ENCODE data around the gene UBR2. TPM values are rescaled to one million over a fixed set of nuclear protein-coding genes. Genes with fewer than 3 reads are reported as not detected.
A peak's percentile ranks its signal among the peaks of the same experiment; 100 is the strongest.

The UBR2 gene
- 18.4 and 30.7 TPM in 2 replicates for total RNA-seq

GRCh38 chr6:42563697-42564505, at the start of gene UBR2:
Gene UBR2 (plus strand): TSS chr6:42564029. CDS start chr6:42564320, 291 bp downstream.
- peak within 1 kb of the TSS; percentile 97 for H3K4me3 ChIP-seq (ENCODE audit: low read depth, low read length)
- DNase-seq (ENCODE audit: low read depth): peak; percentile 99
- TF ChIP-seq CTCF (IDR thresholded peaks at IDR 0.05; ENCODE audit: insufficient read depth, low read depth, low read length): peak; percentile 11

- no peak overlapping the region for H3K4me3 ChIP-seq (ENCODE audit: low read depth, low read length)
- DNase-seq (ENCODE audit: low read depth): no peak
- TF ChIP-seq CTCF (IDR thresholded peaks at IDR 0.05; ENCODE audit: insufficient read depth, low read depth, low read length): no peak
Observed at GRCh38 chr6:42514745-42515144, 49.1 kb upstream of the UBR2 start.

- no peak for TF ChIP-seq CTCF (IDR thresholded peaks at IDR 0.05; ENCODE audit: insufficient read depth, low read depth, low read length)
- no peak overlapping the region for H3K4me3 ChIP-seq (ENCODE audit: low read depth, low read length)
- no peak for DNase-seq (ENCODE audit: low read depth)
Observed at GRCh38 chr6:42519779-42520178, 44.0 kb upstream of the UBR2 start.

GRCh38 chr6:42520786-42521607, 42.8 kb upstream of the UBR2 start:
- DNase-seq (ENCODE audit: low read depth): peak; percentile 20
- H3K4me3 ChIP-seq (ENCODE audit: low read depth, low read length): no peak overlapping the region

GRCh38 chr6:42522036-42522435, 41.8 kb upstream of the UBR2 start:
- no peak for DNase-seq (ENCODE audit: low read depth)
- no peak overlapping the region for H3K4me3 ChIP-seq (ENCODE audit: low read depth, low read length)
- TF ChIP-seq CTCF (IDR thresholded peaks at IDR 0.05; ENCODE audit: insufficient read depth, low read depth, low read length): no peak

More at GRCh38 chr6:42520786-42521607, 42.8 kb upstream of the UBR2 start:
- no peak for TF ChIP-seq CTCF (IDR thresholded peaks at IDR 0.05; ENCODE audit: insufficient read depth, low read depth, low read length)

- DNase-seq (ENCODE audit: low read depth): no peak
- peak overlapping the region; percentile 18 for H3K4me3 ChIP-seq (ENCODE audit: low read depth, low read length)
- TF ChIP-seq CTCF (IDR thresholded peaks at IDR 0.05; ENCODE audit: insufficient read depth, low read depth, low read length): no peak
Observed at GRCh38 chr6:42522942-42523814, 40.7 kb upstream of the UBR2 start.
